Astrocyte (in vitro differentiated cells and primary cell): Measurements from ENCODE around the gene PSKH1.

Experiments used
- EZH2 ChIP-seq: IDR thresholded peaks from 2 replicates; pipeline ENCODE4 v1.6.1; 2012; ENCODE audit warnings: mild to moderate bottlenecking, low read length, inconsistent platforms; ENCODE audit not compliant: insufficient read depth
- TF ChIP-seq, protein P1 (sequence below): IDR thresholded peaks from 2 replicates; pipeline ENCODE4 v1.5.1; 2011; ENCODE audit warnings: low read depth, mild to moderate bottlenecking, inconsistent platforms, low read length, moderate library complexity; ENCODE audit not compliant: insufficient read depth

DNA sequence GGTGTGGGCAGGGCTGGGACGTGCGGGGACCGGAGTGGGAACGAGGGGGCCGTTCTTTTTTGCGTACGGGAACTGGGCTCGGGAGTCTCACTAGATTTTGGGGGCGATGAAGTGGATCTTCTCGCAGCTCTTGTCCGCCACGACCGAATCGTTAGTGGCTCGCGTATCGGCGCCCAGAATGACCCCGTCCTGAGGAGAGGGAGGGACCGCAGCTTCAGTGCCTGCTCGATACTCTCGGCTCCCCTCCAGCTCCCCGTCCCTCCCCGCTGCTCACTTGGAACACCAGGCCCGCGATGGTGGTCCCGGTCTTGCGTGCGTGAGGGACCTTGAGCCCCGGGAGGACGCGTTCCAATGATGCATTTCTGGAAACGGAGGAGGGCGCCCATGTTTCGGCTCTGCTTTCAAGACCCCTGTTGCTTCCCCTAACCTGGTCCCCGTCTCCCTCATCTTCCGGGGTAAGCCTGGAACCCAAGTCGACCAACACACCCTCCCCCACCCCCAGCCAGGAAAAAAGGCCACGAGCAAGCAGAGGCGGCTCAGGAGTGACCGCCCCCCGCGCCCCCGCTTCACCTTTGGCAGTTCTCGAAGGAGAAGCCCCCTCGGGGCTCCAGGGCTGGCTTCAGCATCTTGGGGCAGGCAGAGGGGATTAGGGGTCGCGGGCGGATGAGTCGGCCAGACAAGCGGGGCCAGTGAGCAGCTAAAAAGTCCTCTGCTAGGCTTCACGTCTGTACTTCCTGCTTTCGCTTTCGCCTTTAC, 43.2 kb downstream of the PSKH1 start, which contains the start of gene PSMB10:
- TF ChIP-seq, protein P1, sequence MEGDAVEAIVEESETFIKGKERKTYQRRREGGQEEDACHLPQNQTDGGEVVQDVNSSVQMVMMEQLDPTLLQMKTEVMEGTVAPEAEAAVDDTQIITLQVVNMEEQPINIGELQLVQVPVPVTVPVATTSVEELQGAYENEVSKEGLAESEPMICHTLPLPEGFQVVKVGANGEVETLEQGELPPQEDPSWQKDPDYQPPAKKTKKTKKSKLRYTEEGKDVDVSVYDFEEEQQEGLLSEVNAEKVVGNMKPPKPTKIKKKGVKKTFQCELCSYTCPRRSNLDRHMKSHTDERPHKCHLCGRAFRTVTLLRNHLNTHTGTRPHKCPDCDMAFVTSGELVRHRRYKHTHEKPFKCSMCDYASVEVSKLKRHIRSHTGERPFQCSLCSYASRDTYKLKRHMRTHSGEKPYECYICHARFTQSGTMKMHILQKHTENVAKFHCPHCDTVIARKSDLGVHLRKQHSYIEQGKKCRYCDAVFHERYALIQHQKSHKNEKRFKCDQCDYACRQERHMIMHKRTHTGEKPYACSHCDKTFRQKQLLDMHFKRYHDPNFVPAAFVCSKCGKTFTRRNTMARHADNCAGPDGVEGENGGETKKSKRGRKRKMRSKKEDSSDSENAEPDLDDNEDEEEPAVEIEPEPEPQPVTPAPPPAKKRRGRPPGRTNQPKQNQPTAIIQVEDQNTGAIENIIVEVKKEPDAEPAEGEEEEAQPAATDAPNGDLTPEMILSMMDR, result no peak
- TF ChIP-seq EZH2, result no peak
